ENCODE results near the gene PLSCR5. TPM values are rescaled to one million over a fixed set of nuclear protein-coding genes. Genes with fewer than 3 reads are reported as not detected.
A peak's percentile ranks its signal among the peaks of the same experiment; 100 is the strongest.

PLSCR5 gene
- total RNA-seq, 1 experiment from 2014 or later: not detected

GRCh38 chr3:146590521-146590920 is 14.6 kb downstream of the PLSCR5 start:
- in situ Hi-C loops (cut with HindIII; ENCODE audit: low sequenced_read_pairs): no loop called here

DNA sequence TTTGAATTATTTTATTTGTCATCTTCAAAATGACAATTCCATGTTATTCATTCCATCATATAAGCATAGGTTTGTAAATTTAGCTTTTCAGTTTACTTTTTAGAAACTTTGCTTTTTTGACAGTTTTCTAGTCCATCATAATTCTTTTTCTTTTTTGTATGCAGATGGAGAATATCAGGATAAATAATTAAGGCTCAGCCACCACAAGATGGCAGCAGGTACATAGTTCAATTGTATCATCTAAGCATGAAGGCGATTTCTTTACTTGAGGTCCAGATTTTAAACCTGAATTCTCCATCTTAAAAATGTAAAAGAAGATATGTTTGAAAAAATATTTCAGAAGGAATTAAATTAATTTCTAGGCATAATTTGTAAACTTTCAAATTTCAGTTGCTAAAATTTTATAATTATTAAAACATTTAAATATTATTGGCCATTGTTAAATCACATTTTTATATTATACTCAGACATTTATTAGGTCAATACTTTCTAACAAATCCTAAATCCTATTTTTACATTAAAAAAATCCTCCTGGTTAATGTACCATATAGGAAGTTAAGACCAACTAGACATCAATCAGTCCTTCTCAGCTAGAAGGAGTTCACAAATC is 15.1 kb downstream of the PLSCR5 start:
- peak; percentile 88 for DNase-seq (ENCODE audit: low spot score)
- in situ Hi-C loops (cut with HindIII; ENCODE audit: low sequenced_read_pairs): no loop called here

More at GRCh38 chr3:146590521-146590920, 14.6 kb downstream of the PLSCR5 start:
- DNase-seq (ENCODE audit: low spot score): peak; percentile 15

DNA sequence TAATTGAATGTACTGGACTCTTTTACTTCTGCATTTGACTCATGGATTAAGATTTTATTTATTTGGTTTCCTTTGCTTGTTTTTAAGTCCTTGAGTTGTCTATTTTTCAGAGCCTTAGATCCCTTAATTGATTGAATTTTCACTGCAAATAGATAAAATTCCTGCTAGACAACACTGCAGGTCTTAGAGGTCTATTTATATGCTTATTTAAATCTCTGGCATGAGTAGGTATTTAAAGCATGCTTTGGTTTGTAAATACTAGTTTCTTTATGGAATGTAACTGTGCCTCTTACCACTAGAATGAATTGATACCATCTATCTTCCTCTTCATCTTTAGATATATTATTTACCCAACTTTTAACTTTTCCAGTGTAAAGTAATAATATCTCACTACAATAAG is 20.0 kb downstream of the PLSCR5 start:
- DNase-seq (ENCODE audit: low spot score): no peak
- in situ Hi-C loops (cut with HindIII; ENCODE audit: low sequenced_read_pairs): no loop called here

DNA sequence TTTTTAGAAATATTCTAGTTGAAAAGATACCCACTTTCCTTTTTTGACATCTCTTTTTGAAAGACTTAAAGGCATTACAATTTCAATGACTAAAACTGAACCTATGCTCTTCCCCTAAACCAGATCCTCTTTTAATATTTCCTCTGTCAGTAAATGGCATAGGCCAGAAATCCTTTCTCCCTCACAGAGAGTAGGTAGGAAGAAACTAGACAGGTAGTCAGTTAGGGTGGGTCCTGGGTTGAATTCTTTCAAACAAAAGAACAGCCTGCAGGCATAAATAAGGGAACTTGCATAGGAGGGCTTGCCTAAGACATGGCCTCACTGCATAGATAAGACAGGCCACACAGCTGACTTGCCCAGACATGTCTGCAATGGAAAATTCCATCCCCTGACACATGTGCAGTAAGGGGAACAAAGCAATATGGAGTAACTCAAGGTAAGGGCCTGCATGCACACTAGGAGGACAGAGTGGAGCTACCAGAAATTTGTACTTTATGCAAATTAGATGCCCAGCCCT is 23.1 kb downstream of the PLSCR5 start:
- in situ Hi-C loops (cut with HindIII; ENCODE audit: low sequenced_read_pairs): no loop called here
- no peak for DNase-seq (ENCODE audit: low spot score)

DNA sequence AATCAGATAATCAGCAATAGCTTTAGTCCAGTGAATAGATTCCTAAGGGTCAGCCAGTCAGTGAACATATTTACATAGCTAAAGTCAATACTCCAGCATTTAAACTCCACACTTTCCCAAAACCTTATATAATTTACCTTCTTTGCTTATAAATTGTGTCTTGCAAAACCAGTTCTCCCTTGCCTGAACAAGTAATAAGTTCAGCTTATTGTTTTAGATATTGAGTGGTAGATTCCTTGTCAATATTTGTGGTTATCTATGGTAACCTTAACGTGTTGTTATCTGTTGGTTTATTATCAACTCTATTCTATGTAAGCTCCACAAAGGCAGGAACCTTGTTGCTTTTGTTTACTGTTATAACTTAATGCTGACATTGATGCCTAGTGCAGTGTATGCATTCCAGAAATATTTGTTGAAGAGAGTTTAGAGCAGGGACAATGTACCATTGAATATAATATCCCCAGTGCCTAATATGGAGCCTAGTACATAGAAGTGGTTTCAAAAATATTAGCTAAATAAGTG is 24.0 kb downstream of the PLSCR5 start:
- DNase-seq (ENCODE audit: low spot score): no peak
- in situ Hi-C loops (cut with HindIII; ENCODE audit: low sequenced_read_pairs): no loop called here

- in situ Hi-C loops (cut with HindIII; ENCODE audit: low sequenced_read_pairs): no loop called here
- DNase-seq (ENCODE audit: low spot score): peak; percentile 26
Observed at GRCh38 chr3:146577662-146578061, 27.5 kb downstream of the PLSCR5 start.

DNA sequence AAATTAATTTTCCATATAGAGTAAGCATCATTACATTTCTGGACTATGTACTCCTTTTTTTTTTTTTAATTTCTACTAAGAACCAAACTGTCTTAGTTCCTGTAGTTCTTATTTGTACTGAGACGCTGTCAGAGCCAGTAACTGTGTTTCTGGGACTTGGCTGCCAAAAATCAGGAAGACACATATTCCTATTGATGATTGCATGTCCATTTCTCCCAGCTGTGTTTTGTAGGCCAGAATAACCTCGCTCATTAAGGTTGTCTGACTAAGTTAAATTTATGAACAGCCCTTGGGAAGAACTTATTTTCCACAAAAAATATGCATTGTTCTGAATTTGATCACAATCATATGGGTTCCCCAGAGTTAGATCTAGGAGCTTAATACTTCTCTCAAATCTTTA is 29.5 kb downstream of the PLSCR5 start:
- no peak for DNase-seq (ENCODE audit: low spot score)
- in situ Hi-C loops (cut with HindIII; ENCODE audit: low sequenced_read_pairs): no loop called here

GRCh38 chr3:146574173-146574572 is 31.0 kb downstream of the PLSCR5 start:
- in situ Hi-C loops (cut with HindIII; ENCODE audit: low sequenced_read_pairs): no loop called here
- no peak for DNase-seq (ENCODE audit: low spot score)

- DNase-seq (ENCODE audit: low spot score): no peak
- in situ Hi-C loops (cut with HindIII; ENCODE audit: low sequenced_read_pairs): no loop called here
Observed at GRCh38 chr3:146569314-146569713, 35.8 kb downstream of the PLSCR5 start.

- no peak for DNase-seq (ENCODE audit: low spot score)
Observed at GRCh38 chr3:146566138-146566537, 39.0 kb downstream of the PLSCR5 start.

GRCh38 chr3:146561879-146562278 is 43.3 kb downstream of the PLSCR5 start:
- DNase-seq (ENCODE audit: low spot score): no peak
- in situ Hi-C loops (cut with HindIII; ENCODE audit: low sequenced_read_pairs): no loop called here

More at GRCh38 chr3:146566138-146566537, 39.0 kb downstream of the PLSCR5 start:
- in situ Hi-C loops (cut with HindIII; ENCODE audit: low sequenced_read_pairs): no loop called here

- no peak for DNase-seq (ENCODE audit: low spot score)
- in situ Hi-C loops (cut with HindIII; ENCODE audit: low sequenced_read_pairs): no loop called here
Observed at GRCh38 chr3:146561463-146561862, 43.7 kb downstream of the PLSCR5 start.

DNA sequence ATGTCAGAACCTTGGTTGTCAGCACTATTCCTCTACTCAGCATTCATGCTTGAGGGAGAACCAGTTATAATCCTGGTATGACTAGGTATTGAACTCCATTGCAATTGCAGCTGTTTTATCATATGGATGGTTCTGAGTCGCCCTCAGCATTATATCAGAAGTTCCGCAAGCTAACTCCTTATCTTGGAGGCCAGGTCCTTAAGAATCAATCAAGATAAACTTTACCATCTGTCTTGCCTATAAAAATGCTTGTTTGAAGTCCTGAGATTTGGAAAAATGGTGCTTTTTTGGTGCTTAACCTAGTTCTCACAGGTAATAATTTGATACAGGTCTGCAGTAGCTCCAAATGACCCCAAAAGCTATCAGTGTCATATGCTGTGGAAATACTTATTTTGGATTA is 44.5 kb downstream of the PLSCR5 start:
- DNase-seq (ENCODE audit: low spot score): no peak
- in situ Hi-C loops (cut with HindIII; ENCODE audit: low sequenced_read_pairs): no loop called here

GRCh38 chr3:146559388-146559787 is 45.8 kb downstream of the PLSCR5 start:
- DNase-seq (ENCODE audit: low spot score): no peak
- in situ Hi-C loops (cut with HindIII; ENCODE audit: low sequenced_read_pairs): no loop called here

GRCh38 chr3:146558781-146559180 is 46.4 kb downstream of the PLSCR5 start:
- in situ Hi-C loops (cut with HindIII; ENCODE audit: low sequenced_read_pairs): no loop called here
- no peak for DNase-seq (ENCODE audit: low spot score)

DNA sequence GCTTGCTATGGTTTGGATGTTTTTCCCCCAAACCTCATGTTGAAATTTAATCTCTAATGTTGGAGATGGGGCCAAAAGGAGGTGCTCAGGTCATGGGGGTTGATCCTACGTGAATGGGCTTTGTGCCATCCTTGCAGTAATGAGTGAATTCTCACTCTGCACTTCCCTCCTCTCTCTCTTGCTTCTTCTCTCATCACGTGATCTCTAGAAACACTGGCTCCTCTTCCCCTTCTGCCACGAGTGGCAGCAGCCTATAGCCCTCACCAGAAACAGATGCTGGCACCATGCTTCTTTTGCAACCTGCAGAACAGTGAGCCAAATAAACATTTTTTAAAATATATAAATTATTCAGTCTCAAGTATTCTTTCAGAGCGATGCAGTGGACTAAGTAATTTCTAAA is 47.4 kb downstream of the PLSCR5 start:
- in situ Hi-C loops (cut with HindIII; ENCODE audit: low sequenced_read_pairs): no loop called here
- DNase-seq (ENCODE audit: low spot score): no peak

- no peak for DNase-seq (ENCODE audit: low spot score)
- in situ Hi-C loops (cut with HindIII; ENCODE audit: low sequenced_read_pairs): no loop called here
Observed at GRCh38 chr3:146555311-146555710, 49.8 kb downstream of the PLSCR5 start.

- in situ Hi-C loops (cut with HindIII; ENCODE audit: low sequenced_read_pairs): no loop called here
Observed at GRCh38 chr3:146554151-146554760, 50.9 kb downstream of the PLSCR5 start.

DNA sequence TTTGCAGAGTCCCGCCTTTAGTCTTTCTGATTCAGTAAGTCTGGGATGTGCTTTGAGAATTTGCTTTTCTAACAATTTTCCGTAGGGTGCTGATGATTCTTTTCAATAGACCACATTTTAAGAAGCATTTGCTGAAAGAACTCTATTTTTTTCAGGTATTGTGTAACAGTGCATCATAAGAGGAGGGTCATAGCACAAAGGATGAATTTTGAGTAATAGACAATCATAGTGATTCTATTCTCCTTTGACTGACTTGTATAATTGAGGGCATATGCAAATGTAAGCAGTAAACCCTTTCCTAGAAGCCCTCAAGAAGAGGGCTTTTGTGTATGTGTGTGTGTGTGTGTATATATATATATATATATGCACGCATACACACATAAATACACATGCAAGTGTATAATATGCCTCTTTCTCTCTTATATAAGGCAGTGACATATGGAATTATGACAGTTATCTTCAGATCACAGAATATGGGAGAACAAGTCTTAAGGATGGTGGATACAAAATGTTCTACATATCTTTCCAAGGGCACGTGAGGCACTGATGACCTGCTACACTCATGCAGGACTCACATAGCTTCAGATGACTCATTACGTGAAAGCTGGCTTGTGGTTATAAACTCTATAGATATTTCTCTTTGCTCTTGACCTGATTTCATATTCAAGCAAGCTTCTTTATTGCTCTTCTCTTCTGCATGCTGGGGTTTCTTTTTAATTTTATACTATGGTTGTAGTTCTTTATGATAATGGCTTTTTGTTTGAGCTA is 54.2 kb downstream of the PLSCR5 start:
- in situ Hi-C loops (cut with HindIII; ENCODE audit: low sequenced_read_pairs): no loop called here
- DNase-seq (ENCODE audit: low spot score): no peak

More at GRCh38 chr3:146554151-146554760, 50.9 kb downstream of the PLSCR5 start:
- DNase-seq (ENCODE audit: low spot score): no peak

GRCh38 chr3:146550070-146550615 is 55.0 kb downstream of the PLSCR5 start:
- in situ Hi-C loops (cut with HindIII; ENCODE audit: low sequenced_read_pairs): no loop called here
- no peak for DNase-seq (ENCODE audit: low spot score)
